HEK293 (cell line): Measurements from ENCODE around the gene CTBP2.

ENCODE experiments used
- CTCF ChIP-seq: fragments of 450-650 bp; formaldehyde crosslinking; IDR thresholded peaks from 2 replicates; pipeline ENCODE4 v1.5.1; 2016; ENCODE audit warnings: missing biosample characterization, missing genetic modification characterization
- ZNF670 ChIP-seq: fragments of 450-650 bp; formaldehyde crosslinking; IDR thresholded peaks from 2 replicates; pipeline ENCODE4 v1.5.1; 2016; ENCODE audit warnings: missing biosample characterization, missing genetic modification characterization, low read depth
- ZNF785 ChIP-seq: fragments of 450-650 bp; formaldehyde crosslinking; IDR thresholded peaks from 2 replicates; pipeline ENCODE4 v1.5.1; 2016; ENCODE audit warnings: missing biosample characterization, missing genetic modification characterization
- TF ChIP-seq, protein P1 (sequence below): fragments of 450-650 bp; formaldehyde crosslinking; conservative IDR thresholded peaks from 2 replicates; pipeline ENCODE4 v1.5.1; 2016; ENCODE audit warnings: low read depth, missing biosample characterization, missing genetic modification characterization

- TF ChIP-seq ZNF670 (no peak), ZNF785 (tag by site-specific recombination) (no peak), CTCF (tag by site-specific recombination) (no peak)
- TF ChIP-seq, protein P1, sequence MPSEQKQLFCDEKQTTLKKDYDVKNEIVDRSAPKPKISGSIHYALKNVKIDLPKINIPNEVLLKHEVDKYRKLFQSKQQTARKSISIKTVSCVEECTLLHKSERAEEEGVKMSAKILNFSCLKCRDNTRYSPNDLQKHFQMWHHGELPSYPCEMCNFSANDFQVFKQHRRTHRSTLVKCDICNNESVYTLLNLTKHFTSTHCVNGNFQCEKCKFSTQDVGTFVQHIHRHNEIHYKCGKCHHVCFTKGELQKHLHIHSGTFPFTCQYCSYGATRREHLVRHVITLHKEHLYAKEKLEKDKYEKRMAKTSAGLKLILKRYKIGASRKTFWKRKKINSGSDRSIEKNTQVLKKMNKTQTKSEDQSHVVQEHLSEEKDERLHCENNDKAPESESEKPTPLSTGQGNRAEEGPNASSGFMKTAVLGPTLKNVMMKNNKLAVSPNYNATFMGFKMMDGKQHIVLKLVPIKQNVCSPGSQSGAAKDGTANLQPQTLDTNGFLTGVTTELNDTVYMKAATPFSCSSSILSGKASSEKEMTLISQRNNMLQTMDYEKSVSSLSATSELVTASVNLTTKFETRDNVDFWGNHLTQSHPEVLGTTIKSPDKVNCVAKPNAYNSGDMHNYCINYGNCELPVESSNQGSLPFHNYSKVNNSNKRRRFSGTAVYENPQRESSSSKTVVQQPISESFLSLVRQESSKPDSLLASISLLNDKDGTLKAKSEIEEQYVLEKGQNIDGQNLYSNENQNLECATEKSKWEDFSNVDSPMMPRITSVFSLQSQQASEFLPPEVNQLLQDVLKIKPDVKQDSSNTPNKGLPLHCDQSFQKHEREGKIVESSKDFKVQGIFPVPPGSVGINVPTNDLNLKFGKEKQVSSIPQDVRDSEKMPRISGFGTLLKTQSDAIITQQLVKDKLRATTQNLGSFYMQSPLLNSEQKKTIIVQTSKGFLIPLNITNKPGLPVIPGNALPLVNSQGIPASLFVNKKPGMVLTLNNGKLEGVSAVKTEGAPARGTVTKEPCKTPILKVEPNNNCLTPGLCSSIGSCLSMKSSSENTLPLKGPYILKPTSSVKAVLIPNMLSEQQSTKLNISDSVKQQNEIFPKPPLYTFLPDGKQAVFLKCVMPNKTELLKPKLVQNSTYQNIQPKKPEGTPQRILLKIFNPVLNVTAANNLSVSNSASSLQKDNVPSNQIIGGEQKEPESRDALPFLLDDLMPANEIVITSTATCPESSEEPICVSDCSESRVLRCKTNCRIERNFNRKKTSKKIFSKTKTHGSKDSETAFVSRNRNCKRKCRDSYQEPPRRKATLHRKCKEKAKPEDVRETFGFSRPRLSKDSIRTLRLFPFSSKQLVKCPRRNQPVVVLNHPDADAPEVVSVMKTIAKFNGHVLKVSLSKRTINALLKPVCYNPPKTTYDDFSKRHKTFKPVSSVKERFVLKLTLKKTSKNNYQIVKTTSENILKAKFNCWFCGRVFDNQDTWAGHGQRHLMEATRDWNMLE (tag by site-specific recombination) = no peak
These were observed 31.3 kb downstream of the CTBP2 start for GRCh38 chr10:125129076-125129458.
